ENCODE measurements around the gene CHI3L2.

Gene CHI3L2

DNA sequence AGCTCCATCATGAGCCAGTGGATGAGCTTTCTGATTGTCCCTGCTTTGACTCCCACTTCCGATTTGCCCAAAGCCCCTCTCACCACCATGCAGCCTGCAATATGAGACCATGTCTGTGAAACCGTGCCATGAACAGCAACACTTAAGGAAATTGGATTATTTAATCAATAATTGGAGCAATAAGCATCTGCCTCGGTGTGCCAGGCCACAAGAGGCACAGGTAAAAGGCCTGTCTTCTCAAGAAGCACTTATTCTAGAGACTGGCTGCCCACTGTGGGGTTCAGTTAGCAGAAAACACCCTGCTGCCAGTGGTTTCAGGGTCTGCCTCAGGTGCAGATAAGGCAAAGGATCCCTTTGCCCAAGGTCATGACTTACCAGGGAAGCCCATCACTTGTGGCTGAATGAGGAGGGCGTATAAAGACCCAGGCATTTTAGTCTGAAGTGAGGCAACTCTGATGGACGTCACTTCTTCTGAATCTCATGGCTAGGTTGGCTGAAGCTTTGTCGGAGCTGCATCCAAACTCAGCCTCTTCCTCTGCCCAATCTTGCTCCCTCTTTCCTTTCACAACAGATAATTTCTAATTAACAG lies 7.1 kb upstream of the CHI3L2 start:
- no peak for DNase-seq (ENCODE audit: low spot score)

- no peak for DNase-seq (ENCODE audit: low spot score)
Measured at GRCh38 chr1:111221276-111221632, 6.3 kb upstream of the CHI3L2 start.

- DNase-seq (ENCODE audit: low spot score): no peak
Measured at GRCh38 chr1:111221633-111222291, 5.8 kb upstream of the CHI3L2 start.

DNA sequence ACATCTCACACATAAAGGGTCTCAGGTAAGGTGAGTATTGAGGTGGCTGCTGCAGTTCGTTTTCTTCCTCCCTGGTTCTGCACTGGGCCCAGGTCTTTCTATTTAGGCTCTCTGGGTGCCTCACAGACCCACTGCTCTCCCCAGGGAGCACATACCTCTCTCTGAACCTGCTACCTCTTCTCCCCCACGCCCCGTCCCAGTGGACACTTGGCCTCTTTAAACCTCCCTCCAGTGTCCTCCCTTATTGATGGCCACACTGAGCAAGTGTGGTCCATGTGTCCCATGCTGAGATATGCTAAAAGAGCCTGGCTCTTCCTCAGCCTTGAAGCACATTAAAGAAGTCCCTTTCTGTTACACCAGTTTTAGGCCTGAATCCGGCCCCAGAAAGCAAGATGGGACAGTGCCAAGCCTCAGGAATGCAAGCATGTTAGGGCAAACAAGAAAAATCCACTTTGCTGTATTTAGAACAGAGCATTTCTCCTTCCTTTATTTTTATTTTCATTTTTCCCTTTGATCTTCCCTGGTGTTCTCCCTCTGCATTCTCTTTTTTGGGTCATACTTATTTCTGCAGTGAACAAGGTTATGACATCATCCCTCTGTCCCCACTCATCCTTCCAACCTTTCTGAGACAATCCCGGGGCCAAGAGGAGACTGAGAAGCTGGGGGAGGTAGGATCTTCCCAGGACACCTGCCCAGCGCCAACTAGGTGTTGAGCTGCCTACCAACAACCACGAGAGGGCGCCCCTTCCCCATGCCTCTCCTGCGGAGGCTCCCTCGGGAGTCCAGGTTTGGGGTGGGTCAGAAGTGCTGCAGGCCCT lies 5.0 kb upstream of the CHI3L2 start:
- peak; percentile 67 for DNase-seq (ENCODE audit: low spot score)

DNA sequence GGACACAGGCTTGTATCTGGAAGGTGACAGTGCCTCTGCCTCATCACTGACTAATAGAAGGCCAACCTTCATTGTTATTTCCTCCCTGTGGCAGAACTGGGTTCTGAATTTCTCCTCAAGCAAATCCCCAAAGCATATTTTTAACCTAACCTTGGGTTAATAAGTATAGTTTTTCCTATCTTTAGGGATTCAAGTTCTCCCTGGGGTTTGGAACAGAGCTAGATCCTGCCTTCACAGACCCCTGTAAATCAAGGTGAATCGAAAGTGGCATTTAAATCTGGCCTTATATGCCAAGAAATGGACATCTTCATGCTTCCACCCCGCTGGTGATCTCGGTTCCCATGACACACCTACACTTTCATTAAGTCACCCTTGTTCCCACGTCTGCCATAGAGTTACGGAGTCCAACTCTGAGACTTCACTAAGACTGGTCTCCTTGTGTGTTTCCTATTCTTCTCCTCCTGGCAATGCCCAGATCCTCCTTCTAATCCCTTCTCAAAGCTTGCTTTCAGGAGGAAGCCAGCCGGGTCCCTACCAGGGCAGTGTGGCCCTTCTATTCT lies 4.3 kb upstream of the CHI3L2 start:
- no peak for DNase-seq (ENCODE audit: low spot score)

GRCh38 chr1:111225091-111225490 lies 2.4 kb upstream of the CHI3L2 start:
- no peak for DNase-seq (ENCODE audit: low spot score)

GRCh38 chr1:111225717-111226400 lies 1.7 kb upstream of the CHI3L2 start:
- no peak for DNase-seq (ENCODE audit: low spot score)

DNA sequence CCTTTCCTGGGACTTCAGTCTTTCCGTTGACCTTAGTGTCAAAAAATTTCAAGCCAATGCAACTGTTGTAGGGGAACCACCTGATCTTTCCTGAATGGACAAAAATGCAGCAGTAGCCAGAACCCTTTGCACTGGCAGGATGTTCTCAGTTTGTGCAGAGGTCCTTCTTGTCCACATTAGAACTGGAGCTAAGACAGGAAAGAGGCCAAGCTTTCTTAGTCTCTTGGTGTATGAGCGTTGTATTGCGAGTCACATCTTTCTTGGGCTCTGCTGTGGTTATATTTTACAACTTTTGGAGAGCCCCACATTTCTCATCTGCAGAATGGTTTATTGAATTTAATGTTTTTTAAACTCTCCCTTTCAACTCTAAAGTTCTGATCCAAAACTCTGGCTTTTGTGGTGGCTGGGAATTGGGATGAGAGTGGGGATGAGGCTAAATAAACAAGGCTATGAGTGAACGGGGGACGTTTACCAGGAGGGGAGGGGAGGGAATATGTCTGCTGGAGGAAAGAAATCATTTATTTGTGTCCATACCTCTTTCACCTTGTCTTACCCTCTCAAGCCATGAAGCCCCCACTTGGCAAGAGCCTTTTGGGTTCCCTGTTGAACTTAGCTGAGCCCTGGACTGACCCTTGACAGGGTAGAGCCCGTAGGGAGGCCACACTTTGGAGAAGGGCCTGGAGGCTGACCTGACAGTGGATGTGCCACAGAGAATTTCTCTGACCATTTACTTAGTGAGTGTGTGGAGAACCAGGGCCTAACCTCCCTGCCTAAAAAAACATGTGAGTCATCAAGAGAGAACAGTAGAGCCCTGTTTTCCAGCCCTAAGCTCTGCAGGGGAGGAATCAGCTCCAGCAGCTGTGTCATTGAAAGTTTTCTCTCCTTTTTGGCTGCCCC lies 586 bp downstream of the CHI3L2 start:
- DNase-seq (ENCODE audit: low spot score): peak; percentile 81

DNA sequence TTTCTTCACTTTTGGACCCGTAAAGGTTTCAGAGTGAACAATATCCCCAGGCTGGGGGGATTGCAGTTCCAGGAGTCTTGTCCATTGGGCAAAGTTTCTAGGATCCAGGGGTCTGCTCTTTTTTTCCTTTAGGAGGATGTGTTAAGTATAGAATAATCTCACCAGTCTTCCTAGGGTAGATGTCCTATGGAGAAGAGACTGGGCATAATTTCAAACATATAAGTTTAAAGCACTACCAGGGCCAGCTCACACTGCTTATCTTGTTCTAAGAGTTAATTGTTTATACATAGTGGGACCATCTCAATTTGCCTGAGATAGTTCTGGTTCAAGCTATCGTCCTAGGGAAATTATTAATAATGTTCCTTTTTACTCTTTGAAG lies 1.2 kb downstream of the CHI3L2 start:
- no peak for DNase-seq (ENCODE audit: low spot score)

DNA sequence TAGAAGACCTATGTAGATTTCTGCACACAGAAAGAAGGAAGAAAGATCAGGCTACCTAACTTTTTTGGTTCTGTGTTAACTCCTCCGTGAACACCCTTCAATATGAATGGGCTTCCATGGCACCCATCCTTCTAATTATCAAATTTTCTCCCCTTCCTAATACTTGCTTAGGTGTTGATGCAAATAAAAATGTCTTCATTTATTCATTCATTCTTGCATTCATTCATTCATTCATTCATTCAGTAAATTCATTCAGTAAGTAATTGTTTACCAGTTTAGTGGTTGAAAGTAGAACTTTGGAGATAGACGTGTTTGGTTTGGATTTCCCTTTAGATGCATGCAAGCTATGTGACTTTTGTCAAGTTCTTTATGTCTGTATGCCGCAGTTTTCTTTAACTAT lies 4.6 kb downstream of the CHI3L2 start:
- DNase-seq (ENCODE audit: low spot score): no peak

DNA sequence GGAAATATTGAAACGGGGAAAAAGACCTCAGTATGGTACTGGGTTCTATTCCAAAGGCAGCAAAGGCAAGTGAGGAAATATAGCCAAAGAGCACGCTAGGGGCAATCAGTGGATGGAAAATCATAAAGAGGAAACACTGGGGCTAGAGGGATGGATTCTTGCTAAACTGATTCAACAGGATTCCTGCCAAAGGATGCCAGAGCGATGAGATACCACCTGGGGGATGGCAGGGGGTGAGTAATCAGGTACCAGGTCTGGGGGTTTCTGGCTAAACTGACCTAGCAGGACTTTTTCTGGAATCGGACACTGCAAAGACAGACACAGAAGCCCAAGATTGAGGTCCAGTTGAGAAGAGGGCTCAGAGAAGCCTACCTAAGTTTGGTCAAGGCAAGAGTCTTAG lies 6.7 kb downstream of the CHI3L2 start:
- DNase-seq (ENCODE audit: low spot score): no peak

DNA sequence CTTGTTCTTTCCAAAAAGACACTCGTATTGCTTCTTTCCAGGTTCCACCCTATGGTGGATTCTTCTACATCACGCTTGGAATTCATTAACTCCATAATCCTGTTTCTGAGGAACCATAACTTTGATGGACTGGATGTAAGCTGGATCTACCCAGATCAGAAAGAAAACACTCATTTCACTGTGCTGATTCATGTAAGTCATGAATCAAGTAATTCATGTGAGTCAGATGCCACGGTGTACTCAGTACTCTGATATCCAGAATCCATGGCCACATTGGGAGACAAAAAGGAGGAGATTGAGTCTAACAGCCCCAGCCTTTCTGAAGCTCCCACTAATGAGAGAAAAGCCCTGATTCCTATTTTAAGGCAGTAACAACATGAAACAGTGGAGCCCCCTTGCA lies 7.4 kb downstream of the CHI3L2 start:
- no peak for DNase-seq (ENCODE audit: low spot score)

DNA sequence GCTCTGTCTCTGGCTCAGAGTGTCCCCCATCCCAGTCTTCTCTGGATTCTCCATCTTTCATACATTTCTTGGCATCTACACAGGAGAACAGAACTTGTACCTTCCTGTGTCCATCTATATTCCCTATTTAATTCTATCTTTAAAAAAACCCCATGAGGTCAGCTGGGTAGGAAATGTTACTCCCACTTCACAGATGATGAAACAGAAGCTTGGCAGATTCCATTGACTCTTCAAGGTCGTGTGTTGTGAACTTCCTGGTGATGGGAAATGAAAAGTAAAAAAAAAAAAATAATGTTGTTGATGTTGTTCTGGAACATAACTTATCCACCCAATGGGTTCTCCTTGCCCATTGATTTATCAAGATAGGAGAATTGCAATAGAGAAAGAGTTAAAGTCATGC lies 8.9 kb downstream of the CHI3L2 start:
- no peak for DNase-seq (ENCODE audit: low spot score)

- DNase-seq (ENCODE audit: low spot score): no peak
Measured at GRCh38 chr1:111236806-111237205, 9.3 kb downstream of the CHI3L2 start.

DNA sequence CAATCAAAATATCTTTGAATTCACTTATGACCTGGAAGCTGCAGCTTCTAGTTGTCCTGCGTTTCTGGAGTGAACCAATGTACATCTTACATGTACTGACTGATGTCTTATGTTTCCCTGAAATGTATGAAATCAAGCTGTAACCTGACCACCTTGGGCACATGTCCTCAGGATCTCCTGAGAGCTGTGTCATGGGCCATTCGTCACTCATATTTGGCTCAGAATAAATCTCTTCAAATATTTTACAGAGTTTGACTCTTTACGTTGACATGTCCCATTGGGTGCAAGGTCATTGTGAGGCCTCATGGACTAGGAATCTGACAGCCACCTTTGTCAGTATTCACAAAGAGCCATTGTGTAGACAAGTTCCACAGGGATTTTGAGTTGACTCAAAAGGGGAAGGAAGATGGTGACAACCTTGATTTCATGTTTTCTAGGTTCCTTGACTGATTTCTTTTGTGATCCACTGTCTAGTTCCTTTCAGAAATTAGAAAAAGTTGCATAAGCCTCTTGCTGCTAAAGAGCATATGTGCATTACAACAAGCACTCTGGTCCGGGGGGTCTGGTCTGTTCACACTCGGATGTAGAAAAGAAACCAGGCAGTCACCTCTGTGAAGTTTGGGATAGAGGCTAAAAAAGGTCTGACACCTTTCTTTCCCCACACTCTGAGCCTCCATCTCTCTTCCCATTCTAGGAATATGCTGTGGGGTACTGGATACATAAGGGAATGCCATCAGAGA lies 10.7 kb downstream of the CHI3L2 start:
- no peak for DNase-seq (ENCODE audit: low spot score)

GRCh38 chr1:111241797-111242196 lies 14.3 kb downstream of the CHI3L2 start:
- DNase-seq (ENCODE audit: low spot score): no peak

DNA sequence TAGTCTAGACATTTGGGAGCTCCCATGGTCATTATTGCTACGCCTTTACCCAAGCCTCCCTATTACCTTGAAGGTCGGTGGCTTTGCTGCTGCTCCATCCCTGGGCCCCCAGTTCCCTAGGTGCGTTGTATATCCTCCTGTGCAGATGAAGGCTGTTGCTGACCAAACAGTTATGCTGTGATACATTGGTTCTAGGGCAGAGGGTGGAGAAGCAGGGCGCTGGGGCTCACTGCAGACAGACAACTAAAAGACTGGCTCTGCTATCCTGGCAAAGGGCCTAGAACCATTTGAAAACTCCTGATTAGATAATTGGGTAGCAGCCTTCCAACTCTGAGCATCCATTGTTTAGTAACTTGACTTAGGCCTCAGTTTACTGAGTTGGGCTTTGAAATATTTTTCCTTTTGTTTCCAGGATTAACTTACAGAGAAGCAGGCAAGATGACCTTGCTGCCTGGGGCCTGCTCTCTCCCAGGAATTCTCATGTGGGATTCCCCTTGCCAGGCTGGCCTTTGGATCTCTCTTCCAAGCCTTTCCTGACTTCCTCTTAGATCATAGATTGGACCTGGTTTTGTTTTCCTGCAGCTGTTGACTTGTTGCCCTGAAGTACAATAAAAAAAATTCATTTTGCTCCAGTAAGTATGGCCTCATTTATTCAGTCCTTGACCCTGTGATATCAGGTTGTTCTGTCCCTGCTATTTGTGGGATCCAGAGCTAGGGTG lies 15.5 kb downstream of the CHI3L2 start:
- no peak for DNase-seq (ENCODE audit: low spot score)

- DNase-seq (ENCODE audit: low spot score): no peak
Measured at GRCh38 chr1:111247125-111247838, 19.8 kb downstream of the CHI3L2 start.

- no peak for DNase-seq (ENCODE audit: low spot score)
Measured at GRCh38 chr1:111249960-111250359, 22.4 kb downstream of the CHI3L2 start.

Measured in SW480 (cell line).